GM12878 (cell line): ENCODE data around the gene LRR1. TPM values are rescaled to one million over a fixed set of nuclear protein-coding genes. Genes with fewer than 3 reads are reported as not detected.

Experiments
- ATF3 ChIP-seq: IDR thresholded peaks from 2 replicates; pipeline ENCODE4 v1.6.1; 2011; ENCODE audit warnings: low read depth, mild to moderate bottlenecking, low read length, moderate library complexity, borderline replicate concordance; ENCODE audit errors: extremely low read depth
- BCL3 ChIP-seq: IDR thresholded peaks from 2 replicates; pipeline ENCODE4 v1.6.1; 2011; ENCODE audit warnings: borderline replicate concordance, low read depth, mild to moderate bottlenecking, moderate library complexity, low read length; ENCODE audit not compliant: insufficient read depth, poor library complexity, severe bottlenecking
- CEBPZ ChIP-seq: fragments of 150-350 bp; IDR thresholded peaks from 2 replicates; pipeline ENCODE4 v1.6.1; 2016; ENCODE audit warnings: low read depth, low read length
- EED ChIP-seq: sonication (generic); IDR thresholded peaks from 2 replicates; pipeline ENCODE4 v1.6.1; 2016; ENCODE audit warnings: antibody characterized with exemption, low read depth
- GATAD2B ChIP-seq: fragments of 450-650 bp; conservative IDR thresholded peaks from 2 replicates; pipeline ENCODE4 v1.6.1; 2017; ENCODE audit warnings: low read depth, mild to moderate bottlenecking, moderate library complexity
- IKZF1 ChIP-seq: fragments of 450-650 bp; conservative IDR thresholded peaks from 2 replicates; pipeline ENCODE4 v1.6.1; 2017; ENCODE audit warnings: antibody characterized with exemption, mild to moderate bottlenecking
- MTA2 ChIP-seq: fragments of 450-650 bp; IDR thresholded peaks from 2 replicates; pipeline ENCODE4 v1.6.1; 2016; ENCODE audit warnings: low read depth, mild to moderate bottlenecking, moderate library complexity
- MTA3 ChIP-seq: IDR thresholded peaks from 2 replicates; pipeline ENCODE4 v1.6.1; 2012; ENCODE audit warnings: low read length, inconsistent platforms, borderline replicate concordance
- NBN ChIP-seq: fragments of 450-650 bp; IDR thresholded peaks from 2 replicates; pipeline ENCODE4 v1.6.1; 2016
- NR2F1 ChIP-seq: fragments of 450-650 bp; conservative IDR thresholded peaks from 2 replicates; pipeline ENCODE4 v1.6.1; 2017; ENCODE audit warnings: mild to moderate bottlenecking
- PML ChIP-seq: IDR thresholded peaks from 2 replicates; pipeline ENCODE4 v1.6.1; 2012; ENCODE audit warnings: low read length, inconsistent platforms
- RUNX3 ChIP-seq: IDR thresholded peaks from 2 replicates; pipeline ENCODE4 v1.6.1; 2012; ENCODE audit warnings: low read length, inconsistent platforms
- SMAD5 ChIP-seq: IDR thresholded peaks from 2 replicates; pipeline ENCODE4 v1.6.1; 2016; ENCODE audit warnings: antibody characterized with exemption, low read depth
- SMARCA5 ChIP-seq: fragments of 450-650 bp; IDR thresholded peaks from 2 replicates; pipeline ENCODE4 v1.6.1; 2017; ENCODE audit warnings: mild to moderate bottlenecking
- STAT1 ChIP-seq: fragments of 450-650 bp; conservative IDR thresholded peaks from 2 replicates; pipeline ENCODE4 v1.6.1; 2014; ENCODE audit warnings: antibody characterized with exemption, mild to moderate bottlenecking
- TCF3 ChIP-seq: IDR thresholded peaks from 2 replicates; pipeline ENCODE4 v1.6.1; 2012; ENCODE audit warnings: low read depth, mild to moderate bottlenecking, low read length, borderline replicate concordance; ENCODE audit not compliant: insufficient read depth
- USF1 ChIP-seq: IDR thresholded peaks from 2 replicates; pipeline ENCODE4 v1.6.1; 2011; ENCODE audit warnings: borderline replicate concordance, low read depth, mild to moderate bottlenecking, moderate library complexity, mixed read lengths, low read length; ENCODE audit not compliant: insufficient read depth; ENCODE audit errors: extremely low read length
- ZNF217 ChIP-seq: fragments of 450-650 bp; IDR thresholded peaks from 2 replicates; pipeline ENCODE4 v1.6.1; 2017; ENCODE audit warnings: antibody characterized with exemption, mild to moderate bottlenecking
- ZNF592 ChIP-seq: fragments of 450-650 bp; IDR thresholded peaks from 2 replicates; pipeline ENCODE4 v1.6.1; 2017; ENCODE audit warnings: mild to moderate bottlenecking, moderate library complexity
- polyA plus RNA-seq, 11 experiments: library from polyadenylated mRNA; depleted of rRNA in 4 of 11; unstranded in 6 of 11; stranded (reverse) in 5 of 11; fragments of >200 nt; fragmentation: Nextera tagmentation in 4 of 11; fragmentation: Illumina TruSeq in 1 of 11; extraction: Ambion mirVana in 4 of 11; extraction: Trizol in 1 of 11; gene quantifications; 1 replicate in 1 of 11; 2 replicates in 10 of 11; pipeline versions ENCODE4 v1.2.1 to v1.2.3, GENCODE V29; 2011 to 2016; ENCODE audit warnings: inconsistent platforms in 2 of 11, missing spikeins in 2 of 11, low read depth in 1 of 11
- total RNA-seq, 4 experiments: library from RNA; depleted of rRNA in 3 of 4; stranded (reverse); fragments of >200 nt in 3 of 4; fragmentation: Illumina TruSeq in 1 of 4; extraction: Trizol in 1 of 4; gene quantifications; 2 replicates each; pipeline versions ENCODE4 v1.2.1 to v1.2.3, GENCODE V29; 2013 to 2021

LRR1 gene
- total and polyA plus RNA-seq, 10 of the 15 experiments (the other 5 are each of a cell fraction or from before 2014, with no cell fraction given) = 36.9 to 110 (median 53.1) TPM

- TF ChIP-seq ZNF592 = peak; percentile 72; the same call in 1 of the 2 replicates
- TF ChIP-seq BCL3 = no peak
- TF ChIP-seq IKZF1 = peak; percentile 63
- peak; percentile 84 for TF ChIP-seq NBN
- peak; percentile 26; the same call in 1 of the 2 replicates for TF ChIP-seq RUNX3
- peak; percentile 97 for TF ChIP-seq ZNF217
- no peak for TF ChIP-seq CEBPZ
- TF ChIP-seq MTA3 = 0 out of 2 replicates have a peak, but pooled peaks have one; percentile 34
- TF ChIP-seq USF1 = no peak
- no peak for TF ChIP-seq EED
- 0 out of 2 replicates have a peak, but pooled peaks have one; percentile 12 for TF ChIP-seq STAT1
- peak; percentile 24; the same call in 1 of the 2 replicates for TF ChIP-seq MTA2
- TF ChIP-seq GATAD2B = peak; percentile 70; the same call in 1 of the 2 replicates
- no peak for TF ChIP-seq TCF3
- TF ChIP-seq SMAD5 = no peak
- TF ChIP-seq PML = peak; percentile 69
- TF ChIP-seq SMARCA5 = peak; percentile 92
- TF ChIP-seq NR2F1 = peak; percentile 45; the same call in 1 of the 2 replicates
- TF ChIP-seq ATF3 = 0 out of 2 replicates have a peak, but pooled peaks have one; percentile 25
Observed at GRCh38 chr14:49586673-49587460, 11.9 kb upstream of the LRR1 start (continued).
